NCI-H345 treated with DMSO at 0.1 percent for 48 hours (cell line): Measurements from ENCODE around the gene PAK2.
"Not testable (repeated sequence)": the region's sequence is repeated elsewhere in the genome, so short reads cannot be mapped to it uniquely, and the experiment has no call there.

ENCODE experiments used
- DNase-seq: peaks from one replicate; lab custom pipeline; 2025; ENCODE audit not compliant: unreplicated experiment; lab: John Stamatoyannopoulos, UW

PAK2 gene

GRCh38 chr3:196778755-196779154, 39.1 kb downstream of the PAK2 start:
- DNase-seq: no peak

- DNase-seq: no peak
Observed at GRCh38 chr3:196782511-196782910, 42.9 kb downstream of the PAK2 start.

- no peak for DNase-seq
Observed at GRCh38 chr3:196788528-196788927, 48.9 kb downstream of the PAK2 start.

GRCh38 chr3:196789885-196790359, 50.3 kb downstream of the PAK2 start:
- DNase-seq: no peak

- no peak for DNase-seq
Observed at GRCh38 chr3:196790636-196791035, 51.0 kb downstream of the PAK2 start.

GRCh38 chr3:196792771-196793170, 53.1 kb downstream of the PAK2 start:
- no peak for DNase-seq

GRCh38 chr3:196793246-196793645, 53.6 kb downstream of the PAK2 start:
- no peak for DNase-seq

GRCh38 chr3:196794467-196794866, 54.8 kb downstream of the PAK2 start:
- DNase-seq: no peak

GRCh38 chr3:196796317-196796716, 56.7 kb downstream of the PAK2 start:
- no peak for DNase-seq

- no peak for DNase-seq
Observed at GRCh38 chr3:196800742-196801434, 61.2 kb downstream of the PAK2 start.

GRCh38 chr3:196803891-196804468, 64.3 kb downstream of the PAK2 start:
- no peak for DNase-seq

- no peak for DNase-seq
Observed at GRCh38 chr3:196804773-196805172, 65.1 kb downstream of the PAK2 start.

GRCh38 chr3:196810963-196811581, 71.4 kb downstream of the PAK2 start:
- no peak for DNase-seq

GRCh38 chr3:196812853-196813252, 73.2 kb downstream of the PAK2 start:
- DNase-seq: no peak

GRCh38 chr3:196813903-196814302, 74.2 kb downstream of the PAK2 start:
- no peak for DNase-seq

- no peak for DNase-seq
Observed at GRCh38 chr3:196821806-196822355, 82.2 kb downstream of the PAK2 start.

- not testable (repeated sequence) for DNase-seq
Observed at GRCh38 chr3:196829651-196830050, 90.0 kb downstream of the PAK2 start.

GRCh38 chr3:196835086-196835485, 95.4 kb downstream of the PAK2 start:
- DNase-seq: no peak

GRCh38 chr3:196836626-196837025, 97.0 kb downstream of the PAK2 start:
- DNase-seq: not testable (repeated sequence)

- peak; percentile 27 for DNase-seq
Observed at GRCh38 chr3:196837819-196838420, 98.3 kb downstream of the PAK2 start.

GRCh38 chr3:196839351-196839750, 99.7 kb downstream of the PAK2 start:
- not testable (repeated sequence) for DNase-seq
